Effector CD4-positive, alpha-beta T cell (primary cell): ENCODE measurements around the gene KLF7.

Experiments
- DNase-seq: peaks from one replicate; pipeline ENCODE4 v3.0.0-alpha.2; 2020

Gene KLF7

GRCh38 chr2:207088839-207089238, 76.9 kb downstream of the KLF7 start:
- no peak for DNase-seq

GRCh38 chr2:207088276-207088675, 77.5 kb downstream of the KLF7 start:
- DNase-seq: no peak

GRCh38 chr2:207087046-207087902, 78.5 kb downstream of the KLF7 start:
- DNase-seq: no peak

GRCh38 chr2:207086136-207086535, 79.6 kb downstream of the KLF7 start:
- DNase-seq: no peak

- no peak for DNase-seq
Observed at GRCh38 chr2:207085110-207085509, 80.6 kb downstream of the KLF7 start.

- no peak for DNase-seq
Observed at GRCh38 chr2:207083361-207084110, 82.2 kb downstream of the KLF7 start.

GRCh38 chr2:207082619-207083018, 83.1 kb downstream of the KLF7 start:
- no peak for DNase-seq

GRCh38 chr2:207078186-207078798, 87.5 kb downstream of the KLF7 start:
- no peak for DNase-seq

- no peak for DNase-seq
Observed at GRCh38 chr2:207077266-207077665, 88.5 kb downstream of the KLF7 start.

GRCh38 chr2:207075456-207075855, 90.3 kb downstream of the KLF7 start:
- DNase-seq: no peak

GRCh38 chr2:207073801-207074678, 91.7 kb downstream of the KLF7 start:
- DNase-seq: no peak

GRCh38 chr2:207073412-207073800, 92.3 kb downstream of the KLF7 start:
- DNase-seq: no peak

- DNase-seq: no peak
Observed at GRCh38 chr2:207072571-207072970, 93.2 kb downstream of the KLF7 start.

- DNase-seq: no peak
Observed at GRCh38 chr2:207071820-207072219, 93.9 kb downstream of the KLF7 start.

GRCh38 chr2:207067473-207067872, 98.3 kb downstream of the KLF7 start:
- no peak for DNase-seq

GRCh38 chr2:207066791-207067460, 98.8 kb downstream of the KLF7 start:
- no peak for DNase-seq

GRCh38 chr2:207066166-207066565, 99.6 kb downstream of the KLF7 start:
- no peak for DNase-seq

GRCh38 chr2:207064128-207064690, 101.5 kb downstream of the KLF7 start:
- DNase-seq: no peak

- DNase-seq: no peak
Observed at GRCh38 chr2:207061181-207061580, 104.6 kb downstream of the KLF7 start.

- DNase-seq: no peak
Observed at GRCh38 chr2:207055257-207055656, 110.5 kb downstream of the KLF7 start.

GRCh38 chr2:207054521-207054920, 111.2 kb downstream of the KLF7 start:
- no peak for DNase-seq
